DOHH2 (cell line): ENCODE measurements around the gene HECTD3.

Experiments used
- EZH2phosphoT487 ChIP-seq: fragments of 200-600 bp; sonication (generic); IDR thresholded peaks from 2 replicates; pipeline ENCODE4 v1.6.1; 2017; ENCODE audit warnings: borderline replicate concordance, mild to moderate bottlenecking, antibody characterized with exemption, low read length, moderate library complexity, mixed read lengths
- TF ChIP-seq, protein P1 (sequence below): fragments of 200-600 bp; sonication (generic); IDR thresholded peaks from one replicate; pipeline ENCODE4 v1.5.1; 2014; ENCODE audit warnings: antibody characterized with exemption, mild to moderate bottlenecking, low read depth, low read length; ENCODE audit not compliant: poor library complexity, severe bottlenecking

DNA sequence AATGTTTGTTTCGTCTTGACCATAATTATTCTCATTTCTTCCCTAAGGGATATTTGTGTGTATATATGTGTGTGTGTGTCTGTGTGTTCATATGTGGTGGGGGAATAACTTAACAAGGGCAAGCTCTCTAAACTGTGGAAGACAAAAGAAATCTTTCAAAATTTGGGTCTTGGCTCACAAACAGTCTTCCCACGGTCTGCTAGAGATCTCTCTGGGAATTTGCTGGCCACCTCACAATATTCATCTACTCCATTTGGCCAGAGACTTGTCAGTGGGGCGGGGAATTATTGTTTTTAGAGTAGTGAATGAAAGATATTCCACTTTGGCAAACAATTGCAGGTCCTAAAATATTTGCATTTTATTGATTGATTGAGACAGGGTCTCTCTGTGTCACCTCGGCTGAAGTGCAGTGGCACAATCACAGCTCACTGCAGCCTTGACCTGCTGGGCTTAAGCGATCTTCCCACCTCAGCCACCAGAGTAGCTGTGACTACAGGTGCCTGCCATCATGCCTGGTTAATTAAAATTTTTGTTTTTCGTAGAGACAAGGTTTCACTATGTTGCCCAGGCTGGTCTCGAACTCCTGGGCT lies 16.7 kb downstream of the HECTD3 start:
- TF ChIP-seq, protein P1, sequence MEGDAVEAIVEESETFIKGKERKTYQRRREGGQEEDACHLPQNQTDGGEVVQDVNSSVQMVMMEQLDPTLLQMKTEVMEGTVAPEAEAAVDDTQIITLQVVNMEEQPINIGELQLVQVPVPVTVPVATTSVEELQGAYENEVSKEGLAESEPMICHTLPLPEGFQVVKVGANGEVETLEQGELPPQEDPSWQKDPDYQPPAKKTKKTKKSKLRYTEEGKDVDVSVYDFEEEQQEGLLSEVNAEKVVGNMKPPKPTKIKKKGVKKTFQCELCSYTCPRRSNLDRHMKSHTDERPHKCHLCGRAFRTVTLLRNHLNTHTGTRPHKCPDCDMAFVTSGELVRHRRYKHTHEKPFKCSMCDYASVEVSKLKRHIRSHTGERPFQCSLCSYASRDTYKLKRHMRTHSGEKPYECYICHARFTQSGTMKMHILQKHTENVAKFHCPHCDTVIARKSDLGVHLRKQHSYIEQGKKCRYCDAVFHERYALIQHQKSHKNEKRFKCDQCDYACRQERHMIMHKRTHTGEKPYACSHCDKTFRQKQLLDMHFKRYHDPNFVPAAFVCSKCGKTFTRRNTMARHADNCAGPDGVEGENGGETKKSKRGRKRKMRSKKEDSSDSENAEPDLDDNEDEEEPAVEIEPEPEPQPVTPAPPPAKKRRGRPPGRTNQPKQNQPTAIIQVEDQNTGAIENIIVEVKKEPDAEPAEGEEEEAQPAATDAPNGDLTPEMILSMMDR = no peak
- TF ChIP-seq EZH2phosphoT487 = no peak
